DOHH2 (cell line): ENCODE data around the gene PKD2.

Experiments
- H3F3A ChIP-seq: fragments of 200-600 bp; sonication (generic), shearing (Covaris generic); 2 replicates; pipeline ENCODE4 v1.6.0; 2016; ENCODE audit warnings: antibody characterized with exemption, mild to moderate bottlenecking; ENCODE audit not compliant: control insufficient read depth, insufficient read depth
- H3K27ac ChIP-seq: fragments of 200-600 bp; sonication (generic); 2 replicates; pipeline ENCODE4 v1.5.1; 2014; ENCODE audit warnings: low read depth, mild to moderate bottlenecking, low read length, moderate library complexity
- H3K27me3 ChIP-seq: fragments of 200-600 bp; sonication (generic); 2 replicates; pipeline ENCODE4 v1.6.1; 2014; ENCODE audit warnings: mild to moderate bottlenecking, low read length, mixed read lengths; ENCODE audit not compliant: control insufficient read depth
- H3K36me3 ChIP-seq: fragments of 200-600 bp; sonication (generic); 2 replicates; pipeline ENCODE4 v1.6.1; 2014; ENCODE audit warnings: mild to moderate bottlenecking, low read length, moderate library complexity, mixed read lengths; ENCODE audit not compliant: control insufficient read depth
- H3K4me1 ChIP-seq: fragments of 200-600 bp; sonication (generic); 2 replicates; pipeline ENCODE4 v1.6.1; 2014; ENCODE audit warnings: mild to moderate bottlenecking, low read length, mixed read lengths; ENCODE audit not compliant: control insufficient read depth
- H3K4me2 ChIP-seq: fragments of 200-600 bp; sonication (generic); 2 replicates; pipeline ENCODE4 v1.6.0; 2014; ENCODE audit warnings: mild to moderate bottlenecking, low read length, moderate library complexity
- H3K4me3 ChIP-seq: fragments of 200-600 bp; sonication (generic); 2 replicates; pipeline ENCODE4 v1.5.1; 2014; ENCODE audit warnings: mild to moderate bottlenecking, low read length, mixed read lengths
- H3K79me2 ChIP-seq: fragments of 200-600 bp; sonication (generic); 2 replicates; pipeline ENCODE4 v1.6.1; 2014; ENCODE audit warnings: mild to moderate bottlenecking, low read length, mixed read lengths; ENCODE audit not compliant: control insufficient read depth
- H3K9me2 ChIP-seq: fragments of 200-600 bp; sonication (generic); replicated peaks from 2 replicates; pipeline ENCODE4 v1.6.1; 2014; ENCODE audit warnings: mild to moderate bottlenecking, low read length, mixed read lengths; ENCODE audit not compliant: control insufficient read depth
- H3K9me3 ChIP-seq: fragments of 200-600 bp; sonication (generic); 2 replicates; pipeline ENCODE4 v1.6.1; 2014; ENCODE audit warnings: antibody characterized with exemption, low read length, mixed read lengths; ENCODE audit not compliant: control insufficient read depth, insufficient read depth
- H4K20me1 ChIP-seq: fragments of 200-600 bp; sonication (generic); 2 replicates; pipeline ENCODE4 v1.6.0; 2014; ENCODE audit warnings: low read depth, mild to moderate bottlenecking, antibody characterized with exemption, low read length, moderate library complexity; ENCODE audit not compliant: control insufficient read depth, insufficient read depth
- EZH2phosphoT487 ChIP-seq: fragments of 200-600 bp; sonication (generic); IDR thresholded peaks from 2 replicates; pipeline ENCODE4 v1.6.1; 2017; ENCODE audit warnings: borderline replicate concordance, mild to moderate bottlenecking, antibody characterized with exemption, low read length, moderate library complexity, mixed read lengths
- TF ChIP-seq, protein P1 (sequence below): fragments of 200-600 bp; sonication (generic); IDR thresholded peaks from one replicate; pipeline ENCODE4 v1.5.1; 2014; ENCODE audit warnings: antibody characterized with exemption, mild to moderate bottlenecking, low read depth, low read length; ENCODE audit not compliant: poor library complexity, severe bottlenecking

The PKD2 gene

DNA sequence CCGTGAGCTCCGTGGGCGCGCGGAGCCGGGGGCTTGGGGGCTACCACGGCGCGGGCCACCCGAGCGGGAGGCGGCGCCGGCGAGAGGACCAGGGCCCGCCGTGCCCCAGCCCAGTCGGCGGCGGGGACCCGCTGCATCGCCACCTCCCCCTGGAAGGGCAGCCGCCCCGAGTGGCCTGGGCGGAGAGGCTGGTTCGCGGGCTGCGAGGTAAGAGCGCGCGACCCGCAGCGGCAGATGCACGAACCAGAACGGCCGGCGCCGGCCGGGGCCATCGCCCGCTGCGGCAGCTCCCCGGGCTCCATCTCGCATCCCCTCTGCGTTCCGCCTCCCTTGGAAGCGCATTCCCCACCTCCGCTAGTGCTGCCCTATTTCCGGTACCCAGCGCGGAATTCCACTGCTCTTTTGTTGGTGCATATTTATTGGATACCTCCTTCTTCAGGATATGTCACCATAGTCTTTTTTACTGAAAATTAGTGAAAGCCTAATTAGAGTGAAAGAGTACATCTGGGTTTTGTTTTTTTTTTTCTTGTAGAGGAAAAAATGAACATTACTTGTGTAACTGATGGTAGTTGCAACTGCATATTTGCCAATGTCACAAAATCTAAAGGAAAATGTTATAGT lies 797 bp downstream of the PKD2 start:
- Histone ChIP-seq H3K9me2 (no peaks in the 10 kb centered on the region), H3F3A (peaks cover 7% of the 10 kb centered on the region; the same call in 1 of the 2 replicates), H3K4me1 (peaks cover 43% of the 10 kb centered on the region), H3K36me3 (peaks cover 8% of the 10 kb centered on the region), H3K27ac (peak overlapping the region; percentile 23), H3K27me3 (peaks cover 4% of the 10 kb centered on the region; the same call in 1 of the 2 replicates), H3K79me2 (peaks cover 55% of the 10 kb centered on the region), H3K4me3 (peak overlapping the region; percentile 82), H3K9me3 (no peaks in the 10 kb centered on the region), H4K20me1 (peaks cover 9% of the 10 kb centered on the region; the same call in 1 of the 2 replicates), H3K4me2 (peak overlapping the region; percentile 93)
- no peak for TF ChIP-seq EZH2phosphoT487
- TF ChIP-seq, protein P1, sequence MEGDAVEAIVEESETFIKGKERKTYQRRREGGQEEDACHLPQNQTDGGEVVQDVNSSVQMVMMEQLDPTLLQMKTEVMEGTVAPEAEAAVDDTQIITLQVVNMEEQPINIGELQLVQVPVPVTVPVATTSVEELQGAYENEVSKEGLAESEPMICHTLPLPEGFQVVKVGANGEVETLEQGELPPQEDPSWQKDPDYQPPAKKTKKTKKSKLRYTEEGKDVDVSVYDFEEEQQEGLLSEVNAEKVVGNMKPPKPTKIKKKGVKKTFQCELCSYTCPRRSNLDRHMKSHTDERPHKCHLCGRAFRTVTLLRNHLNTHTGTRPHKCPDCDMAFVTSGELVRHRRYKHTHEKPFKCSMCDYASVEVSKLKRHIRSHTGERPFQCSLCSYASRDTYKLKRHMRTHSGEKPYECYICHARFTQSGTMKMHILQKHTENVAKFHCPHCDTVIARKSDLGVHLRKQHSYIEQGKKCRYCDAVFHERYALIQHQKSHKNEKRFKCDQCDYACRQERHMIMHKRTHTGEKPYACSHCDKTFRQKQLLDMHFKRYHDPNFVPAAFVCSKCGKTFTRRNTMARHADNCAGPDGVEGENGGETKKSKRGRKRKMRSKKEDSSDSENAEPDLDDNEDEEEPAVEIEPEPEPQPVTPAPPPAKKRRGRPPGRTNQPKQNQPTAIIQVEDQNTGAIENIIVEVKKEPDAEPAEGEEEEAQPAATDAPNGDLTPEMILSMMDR: no peak

DNA sequence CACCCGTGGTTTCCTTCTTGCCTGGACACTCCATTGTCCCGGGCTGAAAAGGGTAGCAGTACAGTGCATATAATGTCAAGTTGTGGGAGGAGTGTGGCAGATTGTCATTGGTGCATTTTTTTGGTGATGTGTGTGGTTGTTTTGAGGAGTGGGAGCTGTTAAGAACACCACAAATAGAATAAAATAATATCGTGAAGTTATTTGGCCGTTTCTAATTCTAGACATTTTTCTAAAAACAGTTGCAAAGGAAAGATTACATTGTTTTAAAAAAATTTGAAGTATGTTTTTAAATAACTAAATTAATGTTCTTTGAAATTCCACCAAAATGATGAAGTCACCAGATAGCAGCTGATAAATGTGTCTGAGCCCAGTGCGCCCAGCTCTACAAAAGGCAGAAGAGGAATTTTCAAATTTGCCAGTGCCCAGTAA lies 1.3 kb downstream of the PKD2 start:
- H3K9me2 ChIP-seq: no peaks in the 10 kb centered on the region
- H3K79me2 ChIP-seq: peaks cover 60% of the 10 kb centered on the region
- peaks cover 8% of the 10 kb centered on the region for H3K36me3 ChIP-seq

DNA sequence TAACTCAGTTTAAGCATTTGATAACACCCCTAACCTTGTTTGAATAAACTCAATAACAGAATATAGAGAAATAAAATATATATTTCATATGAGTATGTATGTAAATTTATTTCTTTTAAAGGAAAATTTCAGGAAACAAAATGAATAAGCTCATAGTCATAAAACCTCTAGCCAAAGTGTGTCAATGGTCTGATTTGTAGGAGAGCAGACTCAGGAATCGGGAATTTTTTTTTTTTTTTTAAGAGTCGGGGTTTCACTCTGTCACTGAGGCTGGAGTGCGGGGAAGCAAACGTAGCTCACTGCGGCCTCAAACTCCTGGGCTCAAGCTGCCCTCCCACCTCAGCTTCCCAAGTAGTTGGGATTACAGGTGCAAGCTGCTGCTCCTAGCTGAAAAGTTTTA lies 2.4 kb downstream of the PKD2 start:
- Histone ChIP-seq H3K79me2 (peaks cover 72% of the 10 kb centered on the region), H3K27ac (no peak overlapping the region), H3K9me2 (no peaks in the 10 kb centered on the region), H3K36me3 (peaks cover 12% of the 10 kb centered on the region), H3K4me2 (peak overlapping the region; percentile 93), H3K27me3 (peaks cover 4% of the 10 kb centered on the region; the same call in 1 of the 2 replicates), H3K4me3 (peak overlapping the region; percentile 82; the same call in 1 of the 2 replicates), H3F3A (peaks cover 7% of the 10 kb centered on the region; the same call in 1 of the 2 replicates), H4K20me1 (peaks cover 9% of the 10 kb centered on the region), H3K4me1 (peaks cover 60% of the 10 kb centered on the region), H3K9me3 (no peaks in the 10 kb centered on the region)
- TF ChIP-seq EZH2phosphoT487: no peak
- TF ChIP-seq, protein P1: no peak

More for the DNA sequence above, 1.3 kb downstream of the PKD2 start:
- TF ChIP-seq EZH2phosphoT487: no peak
- TF ChIP-seq, protein P1: no peak
- H3K4me1 ChIP-seq: peaks cover 49% of the 10 kb centered on the region
- peak overlapping the region; percentile 93 for H3K4me2 ChIP-seq
- peaks cover 9% of the 10 kb centered on the region; the same call in 1 of the 2 replicates for H4K20me1 ChIP-seq
- peak overlapping the region; percentile 82 for H3K4me3 ChIP-seq
- H3K27me3 ChIP-seq: peaks cover 4% of the 10 kb centered on the region; the same call in 1 of the 2 replicates
- H3K27ac ChIP-seq: peak overlapping the region; percentile 14; the same call in 1 of the 2 replicates
- no peaks in the 10 kb centered on the region for H3K9me3 ChIP-seq
- peaks cover 7% of the 10 kb centered on the region; the same call in 1 of the 2 replicates for H3F3A ChIP-seq
